BJ (cell line): ENCODE measurements around the gene CDC25A. TPM values are rescaled to one million over a fixed set of nuclear protein-coding genes. Genes with fewer than 3 reads are reported as not detected.

ENCODE experiments used
- CTCF ChIA-PET: fragments of 350-600 bp; formaldehyde crosslinking; extraction: SDS; loops from one replicate; lab custom pipeline; 2021; ENCODE audit warnings: antibody characterized with exemption, inconsistent platforms; lab: Yijun Ruan, JAX
- POLR2A ChIA-PET: fragments of 300-600 bp; sonication (Branson Sonifier 250); formaldehyde crosslinking; extraction: SDS; loops from one replicate; lab custom pipeline; 2021; ENCODE audit warnings: antibody characterized with exemption; lab: Charles Lee
- DNase-seq: peaks from one replicate; pipeline ENCODE4 v3.0.0-alpha.2; 2011; ENCODE audit warnings: low read depth
- H3K27me3 ChIP-seq: 2 replicates; pipeline ENCODE4 v1.6.0; 2011; ENCODE audit warnings: low read length; ENCODE audit not compliant: control insufficient read depth, insufficient read depth
- H3K36me3 ChIP-seq: 2 replicates; pipeline ENCODE4 v1.5.1; 2011; ENCODE audit warnings: low read length; ENCODE audit not compliant: control insufficient read depth, insufficient read depth
- H3K4me3 ChIP-seq: 2 replicates; pipeline ENCODE4 v1.5.1; 2011; ENCODE audit warnings: low read depth, mild to moderate bottlenecking, control low read depth, low read length
- CTCF ChIP-seq: IDR thresholded peaks from 2 replicates; pipeline ENCODE4 v1.5.1; 2011; ENCODE audit warnings: low read depth, mild to moderate bottlenecking, control low read depth, inconsistent platforms, low read length, moderate library complexity; ENCODE audit not compliant: insufficient read depth
- polyA plus RNA-seq: library from polyadenylated mRNA; depleted of rRNA; stranded (reverse); fragments of >200 nt; gene quantifications from 2 replicates; pipeline ENCODE4 v1.2.3, GENCODE V29; 2011

Gene CDC25A
- polyA plus RNA-seq, 1 experiment, result 1.9 TPM

- H3K27me3 ChIP-seq, result 0 out of 2 replicates have a peak, but pooled peaks cover 1% of the 10 kb centered on the region
- TF ChIP-seq CTCF, result no peak
- POLR2A ChIA-PET, result interaction anchor here (0.5 kb wide), 1 partner anchor 12 kb away, joined by 5 read pairs; no protein-coding TSS in a partner anchor
- CTCF ChIA-PET, result no interaction called here
- no peaks in the 10 kb centered on the region for H3K36me3 ChIP-seq
- H3K4me3 ChIP-seq, result no peak overlapping the region
- DNase-seq, result no peak
These were observed 44.6 kb downstream of the CDC25A start for GRCh38 chr3:48143567-48143966.

DNA sequence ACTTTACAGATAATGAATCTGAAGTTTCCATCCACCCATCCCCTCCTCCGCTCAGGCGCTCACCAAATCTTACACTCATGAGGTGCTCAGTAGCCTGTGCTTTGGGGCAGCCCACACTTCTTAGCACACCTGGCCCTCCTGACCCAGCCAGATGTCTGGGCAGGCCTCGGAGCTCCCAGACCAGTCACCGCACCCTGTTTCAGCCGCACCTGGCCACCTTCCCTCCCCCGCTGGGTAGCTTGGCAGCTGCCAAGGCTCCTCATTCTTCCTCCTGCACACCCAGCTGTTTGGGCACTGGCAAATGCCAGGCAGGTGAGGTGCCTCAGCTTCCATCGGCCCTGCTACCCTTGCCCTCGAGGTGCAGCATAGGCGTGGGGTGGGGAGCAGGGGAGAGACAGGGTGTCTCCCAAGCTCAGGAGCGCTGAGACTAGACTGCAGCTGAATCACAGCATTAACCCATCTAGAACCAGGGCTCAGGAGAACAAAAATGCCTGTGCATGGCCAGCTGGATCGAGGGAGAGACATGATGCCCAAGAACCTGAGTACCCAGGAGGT, 45.8 kb downstream of the CDC25A start:
- H3K27me3 ChIP-seq, result 0 out of 2 replicates have a peak, but pooled peaks cover 1% of the 10 kb centered on the region
- DNase-seq, result no peak
- TF ChIP-seq CTCF, result no peak
- no peak overlapping the region for H3K4me3 ChIP-seq
- CTCF ChIA-PET, result interaction anchor here (0.6 to 1.3 kb wide), 3 partner anchors 8 to 305 kb away, joined by 3 read pairs; no protein-coding TSS in a partner anchor
- POLR2A ChIA-PET, result no interaction called here
- H3K36me3 ChIP-seq, result no peaks in the 10 kb centered on the region

DNA sequence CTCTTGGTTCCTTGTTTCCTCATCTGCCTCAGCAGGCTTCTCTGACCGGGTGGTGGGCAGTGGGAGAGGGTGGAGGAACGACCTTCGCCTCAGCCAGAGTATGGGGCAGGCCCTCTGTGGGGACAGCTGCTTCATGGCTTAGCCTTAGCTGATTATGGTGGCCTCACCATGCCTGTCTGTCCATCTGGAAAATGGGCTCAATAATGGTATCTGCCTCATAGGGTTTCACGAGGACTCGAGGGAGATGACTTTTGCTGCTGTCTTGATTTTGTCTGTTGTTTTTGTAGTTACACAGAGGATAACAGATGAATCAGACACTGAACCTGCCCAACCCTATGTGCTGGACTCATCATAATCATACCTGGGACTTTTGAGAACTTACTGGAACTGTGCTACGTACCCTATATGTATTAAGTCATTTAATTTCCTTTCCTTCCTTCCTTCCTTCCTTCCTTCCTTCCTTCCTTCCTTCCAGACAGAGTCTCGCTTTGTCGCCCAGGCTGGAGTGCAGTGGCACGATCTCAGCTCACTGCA, 46.5 kb downstream of the CDC25A start:
- 0 out of 2 replicates have a peak, but pooled peaks cover 1% of the 10 kb centered on the region for H3K27me3 ChIP-seq
- CTCF ChIA-PET, result interaction anchor here (1.3 kb wide), 1 partner anchor 9 kb away, joined by 3 read pairs; no protein-coding TSS in a partner anchor
- POLR2A ChIA-PET, result no interaction called here
- no peaks in the 10 kb centered on the region for H3K36me3 ChIP-seq
- no peak for TF ChIP-seq CTCF
- H3K4me3 ChIP-seq, result no peak overlapping the region
- DNase-seq, result no peak

- Histone ChIP-seq H3K36me3 (no peaks in the 10 kb centered on the region), H3K27me3 (0 out of 2 replicates have a peak, but pooled peaks cover 1% of the 10 kb centered on the region), H3K4me3 (no peak overlapping the region)
- CTCF ChIA-PET, result interaction anchor here (4.3 kb wide), 1 partner anchor 11 kb away, joined by 29 read pairs; no protein-coding TSS in a partner anchor
- POLR2A ChIA-PET, result no interaction called here
- DNase-seq, result no peak
- no peak for TF ChIP-seq CTCF
These were observed 47.1 kb downstream of the CDC25A start for GRCh38 chr3:48140936-48141603.

DNA sequence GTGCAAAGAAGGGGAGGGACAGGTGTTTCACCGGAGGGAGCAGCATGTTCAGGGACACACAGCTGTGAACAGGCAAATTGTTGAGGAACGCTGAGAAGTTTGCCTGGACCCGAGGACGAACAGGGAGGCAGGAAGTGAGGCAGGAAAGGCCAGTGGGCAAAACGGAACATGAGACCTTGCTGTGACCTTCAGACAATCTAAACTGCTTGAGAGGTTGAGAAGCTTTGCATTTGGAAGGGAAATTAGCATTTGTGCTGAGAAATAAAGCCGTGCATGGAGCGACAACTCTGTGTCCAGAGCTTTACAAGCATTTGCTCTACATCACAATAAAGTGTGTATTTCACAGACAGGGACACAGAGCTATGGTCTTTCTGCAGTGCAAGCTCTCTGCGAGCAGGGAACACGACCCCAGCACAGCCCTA, 47.9 kb downstream of the CDC25A start:
- H3K36me3 ChIP-seq, result no peaks in the 10 kb centered on the region
- ChIA-PET POLR2A (no interaction called here), CTCF (interaction anchor here (4.3 kb wide), 1 partner anchor 12 kb away, joined by 29 read pairs; no protein-coding TSS in a partner anchor)
- 0 out of 2 replicates have a peak, but pooled peaks cover 1% of the 10 kb centered on the region for H3K27me3 ChIP-seq
- no peak for DNase-seq
- H3K4me3 ChIP-seq, result no peak overlapping the region
- TF ChIP-seq CTCF, result no peak
